HL-60 (cell line): ENCODE data around the gene UBL4B.

Source experiments
- POLR2AphosphoS5 ChIP-seq: IDR thresholded peaks from 2 replicates; pipeline ENCODE4 v1.6.1; 2012; ENCODE audit warnings: low read depth
- TF ChIP-seq, protein P1 (sequence below): IDR thresholded peaks from one replicate; pipeline ENCODE4 v1.5.1; 2011; ENCODE audit warnings: low read length, control low read depth, inconsistent platforms; ENCODE audit not compliant: insufficient read depth

DNA sequence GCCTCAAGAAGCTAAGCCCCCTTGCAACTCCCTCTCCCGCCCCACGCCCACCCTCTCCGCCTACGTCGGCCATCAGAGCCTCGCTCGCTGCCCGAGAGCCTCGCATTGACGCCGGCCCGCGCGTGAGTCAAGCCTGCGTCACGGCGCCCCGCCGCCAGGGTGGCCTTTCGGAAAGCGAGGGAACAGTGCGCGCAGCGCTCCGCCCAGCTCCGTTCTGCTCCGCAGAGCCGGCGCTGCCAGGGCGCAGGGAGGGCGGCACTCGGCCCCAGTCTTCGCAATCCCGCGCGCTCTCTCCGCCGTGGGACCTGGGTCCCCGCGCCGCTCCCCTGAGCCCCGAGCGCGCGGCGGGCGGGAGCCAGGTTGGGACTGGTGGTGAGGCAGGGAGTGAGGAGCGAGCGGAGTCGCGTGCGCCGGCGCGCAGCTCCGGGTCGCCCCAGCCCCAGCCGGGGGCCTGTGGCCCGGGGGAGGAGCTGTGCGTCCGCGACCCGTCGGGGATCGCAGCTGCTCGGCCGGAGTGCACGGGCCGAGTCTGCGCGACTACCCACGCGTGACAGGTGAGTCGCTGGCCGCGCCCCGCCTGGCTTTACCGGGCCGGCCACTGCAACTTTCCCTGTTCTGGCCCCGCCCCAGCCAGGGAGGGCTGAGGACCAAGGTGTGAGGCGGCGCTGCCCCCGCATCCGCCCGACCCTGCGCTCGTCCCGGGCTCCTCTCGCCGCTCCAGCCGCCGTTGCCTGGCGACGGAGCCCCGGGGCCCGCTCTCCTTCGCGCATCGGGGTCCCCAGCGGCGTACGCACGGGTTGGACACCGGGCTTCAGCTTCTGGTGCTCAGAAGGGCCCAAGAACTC, 38.3 kb downstream of the UBL4B start, which contains the start of gene SLC6A17:
- TF ChIP-seq, protein P1, sequence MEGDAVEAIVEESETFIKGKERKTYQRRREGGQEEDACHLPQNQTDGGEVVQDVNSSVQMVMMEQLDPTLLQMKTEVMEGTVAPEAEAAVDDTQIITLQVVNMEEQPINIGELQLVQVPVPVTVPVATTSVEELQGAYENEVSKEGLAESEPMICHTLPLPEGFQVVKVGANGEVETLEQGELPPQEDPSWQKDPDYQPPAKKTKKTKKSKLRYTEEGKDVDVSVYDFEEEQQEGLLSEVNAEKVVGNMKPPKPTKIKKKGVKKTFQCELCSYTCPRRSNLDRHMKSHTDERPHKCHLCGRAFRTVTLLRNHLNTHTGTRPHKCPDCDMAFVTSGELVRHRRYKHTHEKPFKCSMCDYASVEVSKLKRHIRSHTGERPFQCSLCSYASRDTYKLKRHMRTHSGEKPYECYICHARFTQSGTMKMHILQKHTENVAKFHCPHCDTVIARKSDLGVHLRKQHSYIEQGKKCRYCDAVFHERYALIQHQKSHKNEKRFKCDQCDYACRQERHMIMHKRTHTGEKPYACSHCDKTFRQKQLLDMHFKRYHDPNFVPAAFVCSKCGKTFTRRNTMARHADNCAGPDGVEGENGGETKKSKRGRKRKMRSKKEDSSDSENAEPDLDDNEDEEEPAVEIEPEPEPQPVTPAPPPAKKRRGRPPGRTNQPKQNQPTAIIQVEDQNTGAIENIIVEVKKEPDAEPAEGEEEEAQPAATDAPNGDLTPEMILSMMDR, result no peak
- TF ChIP-seq POLR2AphosphoS5, result no peak
